OCI-LY7 (cell line): ENCODE data around the gene DTX3. TPM values are rescaled to one million over a fixed set of nuclear protein-coding genes. Genes with fewer than 3 reads are reported as not detected.

ENCODE experiments used
- BruUV-seq: library from RNA; stranded (reverse); fragments of 400-500 nt; replicated peaks from 2 replicates; lab custom pipeline; 2021; lab: Mats Ljungman, UMichigan
- CTCF ChIA-PET: fragments of 300-600 bp; sonication (Branson Sonifier 250); formaldehyde crosslinking; loops from one replicate; lab custom pipeline; 2022; ENCODE audit warnings: antibody characterized with exemption; ENCODE audit not compliant: unreplicated experiment; lab: Charles Lee
- POLR2A ChIA-PET: fragments of 300-600 bp; sonication (Branson Sonifier 250); formaldehyde crosslinking; loops from one replicate; lab custom pipeline; 2022; ENCODE audit warnings: antibody characterized with exemption; lab: Charles Lee
- DNase-seq: peaks from one replicate; pipeline ENCODE4 v3.0.0-alpha.2; 2015; ENCODE audit warnings: low spot score
- H2AFZ ChIP-seq: fragments of 200-600 bp; sonication (generic), shearing (Covaris generic); 2 replicates; pipeline ENCODE4 v1.6.1; 2014; ENCODE audit warnings: mild to moderate bottlenecking, antibody characterized with exemption, low read length, moderate library complexity
- H3K27ac ChIP-seq: fragments of 200-600 bp; sonication (generic); 2 replicates; pipeline ENCODE4 v1.5.1; 2014; ENCODE audit warnings: mixed run types, low read depth, mild to moderate bottlenecking, moderate library complexity, low read length, inconsistent platforms; ENCODE audit not compliant: poor library complexity, severe bottlenecking
- H3K36me3 ChIP-seq: fragments of 200-600 bp; sonication (generic); 2 replicates; pipeline ENCODE4 v1.6.1; 2014; ENCODE audit warnings: mild to moderate bottlenecking, antibody characterized with exemption, low read length, moderate library complexity, mixed read lengths; ENCODE audit not compliant: insufficient read depth
- H3K4me1 ChIP-seq: fragments of 200-600 bp; sonication (generic); 2 replicates; pipeline ENCODE4 v1.5.1; 2014; ENCODE audit warnings: mild to moderate bottlenecking, low read length; ENCODE audit not compliant: insufficient read depth, poor library complexity, severe bottlenecking
- H3K4me2 ChIP-seq: fragments of 200-600 bp; sonication (generic); 2 replicates; pipeline ENCODE4 v1.6.1; 2014; ENCODE audit warnings: mild to moderate bottlenecking, low read length
- H3K4me3 ChIP-seq: fragments of 200-600 bp; sonication (generic); 2 replicates; pipeline ENCODE4 v1.5.1; 2014; ENCODE audit warnings: mild to moderate bottlenecking, low read depth, low read length; ENCODE audit not compliant: poor library complexity, severe bottlenecking
- H3K79me2 ChIP-seq: fragments of 200-600 bp; sonication (generic); 2 replicates; pipeline ENCODE4 v1.6.1; 2016; ENCODE audit warnings: low read depth, mild to moderate bottlenecking, low read length, moderate library complexity, mixed read lengths; ENCODE audit not compliant: insufficient read depth
- H3K9me2 ChIP-seq: fragments of 200-600 bp; sonication (generic); 2 replicates; pipeline ENCODE4 v1.6.1; 2016; ENCODE audit warnings: mild to moderate bottlenecking, low read length, mixed read lengths; ENCODE audit not compliant: insufficient read depth
- H3K9me3 ChIP-seq: fragments of 200-600 bp; sonication (generic); 2 replicates; pipeline ENCODE4 v1.6.1; 2014; ENCODE audit warnings: mild to moderate bottlenecking, mixed run types, low read length, mixed read lengths
- H4K20me1 ChIP-seq: fragments of 200-600 bp; sonication (generic); 2 replicates; pipeline ENCODE4 v1.6.1; 2014; ENCODE audit warnings: mild to moderate bottlenecking, antibody characterized with exemption, low read length, moderate library complexity, mixed read lengths; ENCODE audit not compliant: insufficient read depth
- CTCF ChIP-seq: fragments of 200-600 bp; sonication (generic); conservative IDR thresholded peaks from 2 replicates; pipeline ENCODE4 v1.5.1; 2014; ENCODE audit warnings: mild to moderate bottlenecking, antibody characterized with exemption, low read length, moderate library complexity, mixed read lengths
- EZH2phosphoT487 ChIP-seq: fragments of 200-600 bp; sonication (generic); IDR thresholded peaks from 2 replicates; pipeline ENCODE4 v1.6.1; 2018; ENCODE audit warnings: low read depth, borderline replicate concordance, mild to moderate bottlenecking, mixed run types, antibody characterized with exemption, low read length, moderate library complexity, mixed read lengths
- intact Hi-C: fragments of 100-400 bp; cut with micrococcal nuclease; formaldehyde crosslinking; loops from one replicate; pipeline ENCODE4 v1.10.0; 2022; ENCODE audit not compliant: unreplicated experiment
- total RNA-seq, 2 experiments: library from RNA; depleted of rRNA in 1 of 2; stranded (reverse); fragments of >200 nt in 1 of 2; shearing (Covaris generic) in 1 of 2; gene quantifications; 2 replicates each; pipeline ENCODE4 v1.2.3, GENCODE V29; 2014 to 2022

The DTX3 gene
- total RNA-seq, 2 experiments from 2014 or later: not detected

GRCh38 chr12:57623385-57623784, 18.8 kb downstream of the DTX3 start:
- BruUV-seq: no TSS peak
- H3K27ac ChIP-seq: no peak overlapping the region
- H3K79me2 ChIP-seq: no peaks in the 10 kb centered on the region
- no peaks in the 10 kb centered on the region for H3K36me3 ChIP-seq
- H3K9me2 ChIP-seq: no peaks in the 10 kb centered on the region
- POLR2A ChIA-PET: no interaction called here
- CTCF ChIA-PET: no interaction called here
- no peaks in the 10 kb centered on the region for H3K4me1 ChIP-seq
- intact Hi-C loops: no loop called here
- DNase-seq: no peak
- H3K4me2 ChIP-seq: no peak overlapping the region
- H3K9me3 ChIP-seq: no peaks in the 10 kb centered on the region
- no peak overlapping the region for H3K4me3 ChIP-seq
- no peak for TF ChIP-seq CTCF
- H2AFZ ChIP-seq: no peak overlapping the region
- no peaks in the 10 kb centered on the region for H4K20me1 ChIP-seq

- BruUV-seq: no TSS peak
- H3K4me1 ChIP-seq: no peaks in the 10 kb centered on the region
- no peak overlapping the region for H2AFZ ChIP-seq
- H3K9me2 ChIP-seq: no peaks in the 10 kb centered on the region
- H3K9me3 ChIP-seq: no peaks in the 10 kb centered on the region
- intact Hi-C loops: no loop called here
- no peaks in the 10 kb centered on the region for H4K20me1 ChIP-seq
- TF ChIP-seq CTCF (no peak), EZH2phosphoT487 (no peak)
- no peak overlapping the region for H3K4me2 ChIP-seq
- POLR2A ChIA-PET: no interaction called here
- no peak for DNase-seq
- H3K27ac ChIP-seq: no peak overlapping the region
- H3K36me3 ChIP-seq: no peaks in the 10 kb centered on the region
- H3K79me2 ChIP-seq: no peaks in the 10 kb centered on the region
- H3K4me3 ChIP-seq: no peak overlapping the region
- CTCF ChIA-PET: no interaction called here
Measured at GRCh38 chr12:57623811-57624390, 19.3 kb downstream of the DTX3 start.

- Histone ChIP-seq H2AFZ (no peak overlapping the region), H3K27ac (no peak overlapping the region), H3K9me2 (no peaks in the 10 kb centered on the region), H3K9me3 (no peaks in the 10 kb centered on the region), H3K36me3 (no peaks in the 10 kb centered on the region), H4K20me1 (no peaks in the 10 kb centered on the region), H3K79me2 (no peaks in the 10 kb centered on the region), H3K4me3 (no peak overlapping the region), H3K4me1 (no peaks in the 10 kb centered on the region), H3K4me2 (no peak overlapping the region)
- ChIA-PET POLR2A (no interaction called here), CTCF (no interaction called here)
- intact Hi-C loops: no loop called here
- no TSS peak for BruUV-seq
- TF ChIP-seq EZH2phosphoT487 (no peak), CTCF (no peak)
- no peak for DNase-seq
Measured at GRCh38 chr12:57624441-57625220, 20.0 kb downstream of the DTX3 start.
